Stimulated activated CD8-positive, alpha-beta memory T cell treated with anti-CD3 and anti-CD28 coated beads, Interleukin-15, amount 100 ng/mL, for 1 hour (primary cell): Measurements from ENCODE around the gene CBFA2T2.
A peak's percentile ranks its signal among the peaks of the same experiment; 100 is the strongest.
"Not testable (repeated sequence)": the region's sequence is repeated elsewhere in the genome, so short reads cannot be mapped to it uniquely, and the experiment has no call there.

Experiments
- DNase-seq: peaks from one replicate; pipeline ENCODE4 v3.0.0-alpha.2; 2020; ENCODE audit warnings: low read depth

Gene CBFA2T2

DNA sequence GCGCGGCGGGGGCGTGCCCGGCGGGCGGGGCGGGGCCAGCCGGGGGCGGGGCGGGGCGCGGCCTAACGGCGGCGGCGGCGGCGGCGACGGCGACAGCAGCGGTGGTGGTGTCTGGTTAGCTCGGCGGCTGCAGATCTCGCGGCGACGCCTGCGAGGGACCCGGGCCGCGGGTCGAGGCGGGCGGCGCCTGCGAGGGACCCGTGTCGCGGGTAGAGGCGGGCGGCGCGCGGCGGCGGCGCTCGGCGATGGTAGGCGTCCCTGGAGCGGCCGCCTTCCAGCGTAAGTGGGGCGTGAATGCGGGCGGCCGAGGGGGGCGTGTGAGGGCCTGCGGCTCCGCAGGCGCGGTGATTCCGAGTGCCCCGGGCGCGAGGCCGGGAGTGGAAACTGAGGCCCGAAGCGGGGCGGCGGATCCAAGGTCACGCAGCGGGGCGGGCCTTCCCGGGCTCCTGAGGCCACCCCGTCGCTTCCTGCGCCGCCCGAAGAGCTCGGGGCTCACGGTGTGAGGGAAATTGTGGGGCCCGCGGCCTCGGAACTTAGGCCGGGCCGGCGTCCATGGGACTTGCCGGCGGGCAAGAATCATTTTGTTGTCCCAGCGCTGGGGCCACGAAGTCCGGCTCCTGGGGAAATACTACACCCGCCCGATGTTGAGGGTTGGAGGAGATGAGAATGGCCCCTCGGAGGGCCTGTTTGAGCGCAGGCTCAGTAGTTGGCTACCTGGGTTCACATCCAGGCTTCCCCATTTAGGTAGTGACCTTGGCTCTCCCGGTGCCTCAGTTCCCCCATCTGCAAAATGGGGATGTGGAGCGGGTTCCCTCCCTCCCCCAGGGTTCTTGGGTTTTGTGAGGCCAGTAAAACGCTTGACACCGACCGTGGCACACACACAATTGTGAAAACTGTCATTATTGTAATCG lies at the start of gene CBFA2T2:
Gene CBFA2T2 (plus strand): TSS at position 74 of the 911 bp plus-strand sequence. CDS start 172 bp downstream, at position 246.
- no peak for DNase-seq

DNA sequence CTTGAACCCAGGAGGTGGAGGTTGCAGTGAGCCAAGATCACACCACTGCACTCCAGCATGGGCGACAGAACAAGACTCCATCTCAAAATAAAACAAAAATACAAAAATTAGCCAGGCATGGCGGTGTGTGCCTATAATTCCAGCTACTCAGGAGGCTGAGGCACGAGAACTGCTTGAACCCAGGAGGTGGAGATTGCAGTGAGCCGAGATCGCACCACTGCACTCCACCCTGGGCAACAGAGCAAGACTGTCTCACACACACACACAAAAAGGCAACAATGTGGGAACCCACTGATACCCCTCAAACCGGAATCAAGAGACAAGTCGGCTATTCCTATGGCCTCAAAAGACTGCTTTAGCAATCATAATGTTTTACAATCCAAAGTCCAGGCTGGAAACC lies 49.3 kb upstream of the CBFA2T2 start:
- not testable (repeated sequence) for DNase-seq

DNA sequence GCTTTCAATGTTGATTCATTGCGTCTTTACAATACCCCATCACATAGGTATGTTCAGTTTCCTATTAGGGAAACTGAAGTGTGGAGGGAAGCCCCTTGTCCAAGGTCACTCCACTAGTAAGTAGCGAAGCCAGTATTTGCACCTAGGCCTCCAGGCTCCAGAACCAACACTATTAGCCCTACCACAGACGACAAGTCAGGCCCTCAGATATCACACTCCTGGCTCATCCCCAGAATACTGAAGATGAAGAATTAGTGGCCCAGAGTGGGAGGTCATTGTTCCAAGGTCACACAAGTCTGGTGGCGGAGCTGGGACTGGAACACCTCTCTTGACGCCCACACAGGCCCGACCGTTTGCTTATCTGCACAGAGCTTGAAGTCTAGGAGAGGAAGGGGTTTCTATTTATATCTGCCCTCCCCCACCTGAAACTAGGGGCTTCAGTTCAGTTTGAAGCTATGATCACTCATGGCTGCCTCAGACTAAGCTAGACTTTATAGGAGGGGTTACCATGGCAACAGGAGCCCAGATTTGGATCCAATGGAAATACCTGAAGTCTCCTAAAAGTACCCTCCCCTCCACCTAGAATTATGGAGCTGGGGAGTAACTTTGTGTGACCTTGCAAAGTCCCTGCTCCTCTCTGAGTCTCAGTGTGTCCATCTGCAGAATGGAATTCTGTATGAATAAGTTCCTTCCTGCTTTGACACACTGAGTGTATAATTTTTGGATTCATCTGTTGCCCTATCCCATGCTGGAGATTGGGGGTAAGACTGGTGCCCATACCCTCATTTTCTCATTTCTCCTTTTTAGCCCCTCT lies 48.5 kb upstream of the CBFA2T2 start:
- DNase-seq, result no peak

DNA sequence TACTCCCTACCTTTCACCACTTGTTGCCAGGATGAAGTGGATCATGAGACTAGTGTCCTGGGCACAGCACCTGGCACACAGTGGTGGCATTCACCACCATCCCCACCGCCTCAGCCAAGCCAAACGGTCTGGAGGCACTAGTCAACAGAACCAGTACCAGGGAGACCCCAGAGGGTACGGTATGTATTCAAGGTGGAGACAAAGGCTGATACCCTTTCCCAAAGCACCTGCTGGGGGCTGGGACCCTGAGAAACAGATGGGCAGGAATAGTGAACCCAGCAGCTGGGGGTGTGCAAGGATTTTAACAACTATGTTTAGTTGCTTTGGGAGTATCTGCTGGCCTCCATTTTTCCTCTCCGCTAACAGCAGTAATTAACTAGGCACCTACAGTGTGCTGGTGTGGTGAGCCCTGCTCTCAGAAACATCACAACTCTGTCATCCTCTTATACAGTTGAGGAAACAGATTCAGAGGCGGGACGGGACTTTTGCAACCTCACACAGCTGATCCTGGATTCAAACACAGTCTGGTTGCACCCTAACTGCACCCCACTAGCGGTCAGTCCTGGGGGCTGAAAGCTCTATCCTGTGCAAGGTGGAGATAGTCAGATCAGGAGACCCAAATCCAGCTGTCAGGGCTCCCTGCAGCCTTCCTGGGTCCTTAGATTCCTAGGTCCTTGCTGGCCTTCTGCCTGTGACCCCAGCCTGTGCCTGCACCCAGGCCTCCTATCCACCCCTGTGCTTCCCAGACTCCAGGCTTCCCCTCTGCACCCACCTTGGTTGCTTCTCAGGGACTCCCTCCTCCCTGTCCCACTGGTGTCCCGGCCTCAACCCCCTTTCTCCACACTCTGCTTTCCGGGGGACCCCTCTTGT lies 47.5 kb upstream of the CBFA2T2 start:
- no peak for DNase-seq

DNA sequence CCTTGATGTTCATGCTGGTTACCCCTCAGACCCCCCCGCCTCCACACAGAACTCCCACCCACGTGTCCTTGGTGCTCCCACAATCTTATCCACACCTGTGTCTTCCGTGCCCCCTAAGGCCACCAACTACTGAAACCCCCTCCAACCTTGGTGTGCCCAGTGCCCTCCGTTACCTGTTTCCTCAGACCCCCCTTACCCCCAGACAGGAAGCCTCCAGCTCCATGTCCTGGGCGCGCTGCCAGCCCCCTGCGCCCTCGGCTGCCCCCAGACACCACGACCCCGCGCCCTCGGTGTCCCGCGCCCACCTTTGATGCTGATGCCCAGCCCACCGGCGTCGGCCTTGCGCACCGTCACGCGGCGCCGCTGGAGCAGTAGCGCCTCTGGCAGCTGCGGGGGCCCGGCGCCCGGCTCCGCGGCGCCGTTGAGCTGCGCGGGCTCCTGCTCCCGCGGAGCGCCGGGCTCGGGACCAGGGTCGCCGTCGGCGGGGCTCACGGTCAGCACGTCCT lies 46.8 kb upstream of the CBFA2T2 start:
- no peak for DNase-seq

DNA sequence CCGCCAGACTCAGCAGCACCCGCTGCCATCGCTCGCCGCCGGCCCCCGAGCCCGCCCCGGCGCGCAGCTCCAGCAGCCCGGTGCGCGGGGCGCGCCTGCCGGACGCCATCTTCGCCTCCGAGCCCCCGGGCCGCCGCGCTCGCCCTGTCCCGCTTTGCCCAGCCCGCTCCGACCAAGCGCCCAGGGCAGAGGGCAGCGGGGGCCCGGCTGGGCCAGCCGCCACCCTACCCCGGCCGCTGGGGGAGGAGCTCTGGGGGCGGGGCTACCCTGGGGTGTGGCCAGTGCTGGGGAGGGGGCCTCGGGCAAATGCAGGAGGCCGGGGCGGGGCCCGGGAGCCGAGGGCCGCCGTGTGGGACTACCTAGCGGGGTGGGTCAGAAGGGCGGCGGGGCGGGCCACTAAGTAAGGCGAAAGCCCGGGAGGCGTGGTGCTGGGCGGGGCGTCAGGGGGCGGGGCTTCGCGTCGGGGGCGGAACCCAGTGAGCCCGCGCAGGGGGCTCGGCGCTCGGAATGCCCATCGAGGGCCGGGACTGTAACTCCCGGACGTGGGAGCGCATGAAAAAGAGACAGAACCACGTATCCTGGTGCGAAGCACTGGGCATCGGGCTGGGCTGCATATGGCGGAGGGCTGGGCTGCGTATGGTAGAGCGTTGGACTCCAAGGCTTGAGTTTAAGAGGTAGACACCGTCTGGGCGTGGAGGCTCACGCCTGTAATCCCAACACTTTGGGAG lies 46.2 kb upstream of the CBFA2T2 start, which contains the start of gene SNTA1:
Gene SNTA1 (minus strand): TSS at position 252 of the 728 bp plus-strand sequence. CDS start 143 bp downstream, at position 109.
- DNase-seq, result peak; percentile 78

DNA sequence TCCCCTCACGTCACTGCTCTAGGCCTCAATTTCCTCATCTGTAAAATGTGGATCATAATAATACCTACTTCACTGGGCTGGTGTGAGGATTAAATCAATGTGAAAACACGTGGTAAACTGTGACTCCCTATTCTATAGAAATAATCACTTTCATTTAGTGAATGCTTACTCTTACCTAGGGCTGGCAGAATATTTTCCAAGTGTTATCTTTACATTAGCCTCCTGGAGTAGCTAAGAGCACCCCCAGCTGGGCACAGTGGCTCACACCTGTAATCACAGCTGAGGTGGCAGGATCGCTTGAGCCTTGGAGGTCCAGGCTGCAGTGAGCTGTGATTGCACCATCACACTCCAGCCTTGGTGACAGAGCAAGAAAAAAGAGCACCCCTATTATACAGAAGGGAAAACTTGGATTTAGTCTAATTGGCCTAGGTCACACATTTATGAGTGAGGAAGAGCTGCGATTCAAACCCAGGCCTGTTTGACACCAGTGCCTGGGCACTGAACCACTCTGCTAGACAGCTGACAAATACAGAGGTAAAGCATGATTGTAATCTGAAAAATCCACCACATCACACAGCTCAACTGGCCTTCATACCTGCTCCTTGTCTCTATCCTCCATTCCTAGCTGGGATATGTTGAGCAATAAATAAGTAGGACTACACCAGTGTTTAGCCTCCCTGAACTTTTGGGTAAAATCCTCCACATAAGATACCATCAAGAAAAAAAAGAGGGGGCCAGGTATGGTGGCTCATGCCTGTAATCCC lies 44.9 kb upstream of the CBFA2T2 start:
- no peak for DNase-seq

DNA sequence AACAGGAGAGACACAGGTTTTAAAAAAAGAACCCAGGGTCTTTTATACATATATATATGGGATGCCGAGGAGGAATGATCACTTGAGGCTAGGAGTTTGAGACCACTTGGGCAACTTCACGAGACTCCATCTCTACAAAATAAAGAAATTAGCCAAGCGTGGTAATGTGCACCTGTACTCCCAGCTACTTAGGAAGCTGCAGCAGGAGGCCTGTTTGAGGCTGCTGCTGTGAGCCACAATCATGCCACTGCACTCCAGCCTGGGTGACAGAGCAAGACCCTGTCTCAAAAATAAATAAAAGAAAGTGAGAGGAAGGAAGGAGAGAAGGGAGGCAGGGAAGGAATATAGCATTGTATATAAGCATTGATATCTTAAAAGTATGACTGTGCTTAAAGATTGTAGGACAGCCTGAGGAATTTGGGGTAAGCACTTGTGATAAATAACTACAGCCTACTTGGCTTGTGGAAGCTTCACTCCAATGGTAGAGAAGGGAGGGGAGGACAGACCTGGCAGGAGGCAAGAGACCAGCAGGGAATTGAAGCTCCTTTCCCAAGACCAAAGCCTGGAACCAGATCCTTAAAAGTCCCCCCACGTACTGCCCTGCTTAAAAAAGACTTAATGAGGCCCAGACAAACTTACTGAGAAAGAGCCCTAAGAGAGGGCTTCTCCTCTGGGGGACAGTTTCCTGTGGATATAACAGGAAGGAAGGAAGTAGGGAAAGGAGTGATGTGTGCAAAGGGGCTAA lies 43.8 kb upstream of the CBFA2T2 start:
- no peak for DNase-seq

DNA sequence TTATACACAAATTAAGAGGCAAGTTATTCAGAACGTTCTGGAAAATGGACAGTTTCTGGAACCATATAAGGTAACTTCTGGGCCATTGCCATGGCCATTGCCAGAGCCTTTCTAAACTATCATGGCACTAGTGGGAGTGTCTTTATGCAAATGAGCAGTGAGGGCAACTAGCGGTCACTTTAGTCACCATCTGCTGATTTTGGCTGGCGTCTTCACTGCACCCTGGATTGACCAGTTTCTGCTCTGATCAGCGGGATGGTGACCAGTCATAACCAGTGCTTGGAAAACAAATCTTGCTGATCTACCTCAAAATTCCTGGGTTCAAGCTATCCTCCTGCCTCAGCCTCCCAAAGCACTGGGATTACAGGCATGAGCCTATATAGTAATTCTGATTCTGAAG lies 39.0 kb upstream of the CBFA2T2 start:
- DNase-seq, result no peak

DNA sequence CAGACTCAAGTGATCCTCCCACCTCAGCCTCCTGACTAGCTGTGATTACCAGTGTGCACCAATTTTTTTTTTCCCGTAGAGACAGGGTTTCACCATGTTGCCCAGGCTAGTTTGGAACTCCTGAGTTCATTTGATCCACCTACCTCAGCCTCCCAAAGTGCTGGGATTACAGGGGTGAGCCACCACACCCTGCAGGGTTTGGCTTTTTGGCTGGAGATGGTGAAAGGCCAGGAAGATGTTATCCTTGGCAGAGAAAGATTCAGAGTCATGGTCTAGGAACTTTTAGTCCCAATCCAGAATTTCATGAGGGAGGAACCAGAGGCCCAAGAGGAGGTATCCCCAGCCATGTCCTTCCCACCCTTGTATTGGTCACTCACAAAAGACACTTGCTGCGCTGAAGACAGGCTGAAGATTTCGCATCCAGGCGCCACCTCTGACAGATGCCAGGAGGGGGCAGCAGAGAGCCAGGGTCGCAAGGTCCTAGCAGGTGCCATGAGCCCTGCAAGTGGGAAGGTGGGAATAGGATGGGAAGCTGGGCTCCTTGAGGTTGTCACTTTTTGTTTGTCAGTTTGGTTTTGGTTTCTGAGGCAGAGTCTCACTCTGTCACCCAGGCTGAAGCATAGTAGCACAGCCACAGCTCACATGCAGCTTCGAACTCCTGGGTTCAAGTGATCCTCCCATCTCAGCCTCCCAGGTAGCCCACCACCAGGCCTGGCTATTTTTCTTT lies 32.8 kb upstream of the CBFA2T2 start:
- peak; percentile 73 for DNase-seq

DNA sequence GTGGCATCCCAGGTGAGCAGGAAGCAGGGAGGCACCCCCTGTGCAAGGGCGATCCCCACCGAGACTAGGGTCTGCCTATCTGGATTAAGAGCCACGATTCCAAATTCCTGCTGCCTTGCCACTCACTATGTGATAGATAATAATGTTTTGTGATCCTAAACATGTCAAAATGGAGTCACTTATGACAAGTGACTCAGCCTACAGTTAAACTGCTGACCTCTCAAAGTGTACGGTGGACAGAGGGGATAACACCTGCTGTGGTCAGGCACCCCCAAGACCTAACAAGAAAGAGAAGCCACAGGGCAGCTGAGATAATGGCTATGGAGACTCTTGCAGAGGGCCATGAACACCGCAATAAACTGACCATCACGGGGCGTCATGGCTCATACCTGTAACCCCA lies 30.3 kb upstream of the CBFA2T2 start:
- no peak for DNase-seq

DNA sequence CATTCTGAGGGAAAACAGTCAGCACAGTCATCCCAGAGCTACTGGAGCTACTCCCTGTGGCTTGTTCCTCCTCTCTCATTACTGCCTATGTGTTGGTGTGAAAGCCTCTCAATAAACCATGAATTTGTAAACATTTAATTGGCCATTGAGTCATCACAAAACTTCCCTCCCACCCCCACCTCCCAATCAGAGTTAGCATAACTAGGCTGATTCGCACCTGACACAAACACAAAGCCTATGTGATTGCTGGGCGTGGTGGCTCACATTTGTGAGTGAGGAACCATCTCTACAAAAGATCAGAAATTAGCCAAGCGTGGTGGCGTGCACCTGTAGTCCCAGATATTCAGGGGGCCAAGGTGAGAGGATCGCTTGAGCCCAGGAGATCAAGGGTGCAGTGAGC lies 29.2 kb upstream of the CBFA2T2 start:
- no peak for DNase-seq

DNA sequence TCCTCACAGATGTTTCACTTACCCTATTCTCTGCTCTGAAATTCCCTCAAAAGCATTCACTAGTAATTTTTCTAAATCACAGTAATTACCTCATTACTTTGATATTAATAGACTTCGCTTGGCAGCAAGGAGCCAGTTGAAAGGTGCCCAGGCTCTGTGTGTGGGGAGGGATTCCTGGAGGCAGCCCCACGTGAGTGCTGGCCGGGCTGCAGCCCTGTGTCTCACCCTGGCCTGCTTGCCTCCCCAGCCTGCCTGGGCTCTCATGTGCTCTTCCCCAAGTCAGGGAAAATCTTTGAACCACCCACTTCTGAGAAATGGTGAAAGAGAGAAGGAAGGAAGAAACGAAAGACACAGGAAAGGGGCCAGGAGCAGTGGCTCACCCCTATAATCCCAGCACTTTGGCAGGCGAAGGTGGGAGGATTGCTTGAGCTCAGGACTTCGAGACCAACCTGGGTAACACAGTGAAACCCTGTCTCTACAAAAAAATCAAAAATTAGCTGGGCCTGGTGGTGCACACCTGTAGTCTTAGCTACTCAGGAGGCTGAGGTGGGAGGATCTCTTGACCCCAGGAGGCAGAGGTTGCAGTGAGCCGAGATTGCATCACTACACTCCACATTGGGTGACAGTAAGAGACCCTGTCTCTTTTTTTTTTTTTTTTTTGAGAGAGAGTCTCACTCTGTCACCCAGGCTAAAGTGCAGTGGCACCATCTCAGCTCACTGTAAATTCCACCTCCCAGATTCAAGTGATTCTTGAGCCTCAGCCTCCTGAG lies 26.4 kb upstream of the CBFA2T2 start:
- DNase-seq, result no peak

DNA sequence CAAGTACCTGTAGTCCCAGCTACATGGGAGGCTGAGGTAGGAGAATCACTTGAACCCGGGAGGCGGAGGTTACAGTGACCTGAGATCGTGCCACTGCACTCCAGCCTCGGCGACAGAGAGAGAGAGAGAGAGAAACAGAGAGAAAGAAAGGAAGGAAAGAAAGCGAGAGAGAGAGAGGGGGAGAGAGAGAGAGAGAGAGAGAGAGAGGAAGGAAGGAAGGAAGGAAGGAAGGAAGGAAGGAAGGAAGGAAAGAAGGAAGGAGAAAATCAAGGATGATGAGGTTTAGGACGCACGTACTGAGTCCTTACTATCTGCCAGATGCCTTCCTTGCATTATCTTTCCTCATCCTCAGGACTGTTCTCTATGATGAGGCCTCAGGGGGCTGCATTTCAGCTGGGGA lies 25.1 kb upstream of the CBFA2T2 start:
- DNase-seq, result not testable (repeated sequence)

DNA sequence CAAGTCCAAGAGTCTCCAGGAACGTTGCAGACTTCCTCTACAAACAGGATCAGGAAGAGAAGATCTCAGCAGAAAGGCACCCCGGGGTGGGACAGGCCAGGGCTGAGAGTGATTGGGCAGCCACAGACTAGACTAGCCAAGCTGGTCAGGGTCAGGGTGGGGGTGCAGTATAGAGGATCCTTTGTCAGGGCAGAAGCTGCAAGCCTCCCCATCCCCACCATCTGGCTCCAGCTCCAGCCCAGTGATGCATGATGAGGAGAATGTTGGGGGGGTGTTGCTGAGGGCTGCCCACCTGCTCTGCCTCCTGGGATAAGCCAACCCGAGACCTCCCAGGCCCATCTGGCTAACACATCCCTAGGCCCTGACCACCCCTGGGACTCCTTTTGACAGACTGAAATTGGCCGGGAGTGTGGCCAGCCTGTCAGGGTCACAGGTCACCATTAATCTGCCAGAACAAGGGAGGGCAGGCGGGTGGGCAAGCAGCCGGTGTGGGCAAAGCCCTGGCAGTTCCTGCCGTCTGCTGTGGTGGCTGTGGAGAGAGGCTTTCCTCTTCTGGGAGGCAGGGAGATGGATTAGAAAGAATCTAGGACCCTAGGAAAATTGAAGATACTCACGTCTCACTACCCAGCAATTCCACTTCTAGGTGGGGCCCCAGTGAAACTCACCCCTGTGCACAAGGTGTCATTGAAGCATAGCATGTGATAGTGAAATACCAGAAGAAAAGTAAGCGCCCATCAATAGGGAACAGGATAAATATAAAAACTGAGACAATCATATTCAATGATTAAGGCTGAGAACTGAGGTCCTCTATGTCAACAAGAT lies 24.2 kb upstream of the CBFA2T2 start:
- DNase-seq, result no peak

DNA sequence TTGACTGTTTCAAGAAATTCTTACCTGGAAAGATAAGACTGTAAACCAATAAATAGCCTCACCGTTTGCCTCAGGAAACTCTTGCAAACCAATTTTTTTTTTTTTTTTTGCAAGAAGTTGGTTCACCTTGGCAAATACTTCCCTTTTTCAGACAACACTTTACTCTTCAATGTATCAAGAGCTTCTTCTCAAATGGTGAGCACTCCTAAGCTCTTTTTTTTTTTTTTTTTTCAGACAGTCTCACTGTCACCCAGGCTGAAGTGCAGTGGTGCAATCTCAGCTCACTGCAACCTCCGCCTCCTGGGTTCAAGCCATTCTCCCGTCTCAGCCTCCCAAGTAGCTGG lies 23.6 kb upstream of the CBFA2T2 start:
- DNase-seq, result no peak

DNA sequence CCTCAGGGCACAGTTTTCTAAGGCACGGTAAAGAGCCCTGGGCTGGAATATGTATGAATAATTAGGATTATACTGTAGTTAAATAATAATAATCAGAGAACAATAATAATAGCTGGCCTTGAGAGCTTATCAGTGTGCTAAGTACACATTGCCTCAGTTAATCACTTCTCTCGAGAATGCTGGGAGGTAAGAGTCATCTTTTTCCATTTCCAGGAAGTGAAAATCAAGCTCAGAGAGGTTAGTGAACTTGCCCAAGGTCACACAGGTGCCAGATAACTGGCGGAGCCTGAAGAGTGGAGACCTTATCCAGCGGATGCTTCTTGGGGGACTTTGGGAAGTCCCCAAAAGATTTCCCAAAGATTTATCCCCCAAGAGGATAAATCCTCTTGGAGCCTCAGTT lies 19.4 kb upstream of the CBFA2T2 start:
- no peak for DNase-seq
